Measurements from ENCODE around the gene HBP1. TPM values are rescaled to one million over a fixed set of nuclear protein-coding genes. Genes with fewer than 3 reads are reported as not detected.

The HBP1 gene, protein sequence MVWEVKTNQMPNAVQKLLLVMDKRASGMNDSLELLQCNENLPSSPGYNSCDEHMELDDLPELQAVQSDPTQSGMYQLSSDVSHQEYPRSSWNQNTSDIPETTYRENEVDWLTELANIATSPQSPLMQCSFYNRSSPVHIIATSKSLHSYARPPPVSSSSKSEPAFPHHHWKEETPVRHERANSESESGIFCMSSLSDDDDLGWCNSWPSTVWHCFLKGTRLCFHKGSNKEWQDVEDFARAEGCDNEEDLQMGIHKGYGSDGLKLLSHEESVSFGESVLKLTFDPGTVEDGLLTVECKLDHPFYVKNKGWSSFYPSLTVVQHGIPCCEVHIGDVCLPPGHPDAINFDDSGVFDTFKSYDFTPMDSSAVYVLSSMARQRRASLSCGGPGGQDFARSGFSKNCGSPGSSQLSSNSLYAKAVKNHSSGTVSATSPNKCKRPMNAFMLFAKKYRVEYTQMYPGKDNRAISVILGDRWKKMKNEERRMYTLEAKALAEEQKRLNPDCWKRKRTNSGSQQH
- polyA plus RNA-seq (2011; rRNA removed) (72.7 and 85.2 TPM in 2 replicates), polyA minus RNA-seq (2011; rRNA and poly(A)+ RNA removed) (64.8 and 86.9 TPM in 2 replicates)

DNA sequence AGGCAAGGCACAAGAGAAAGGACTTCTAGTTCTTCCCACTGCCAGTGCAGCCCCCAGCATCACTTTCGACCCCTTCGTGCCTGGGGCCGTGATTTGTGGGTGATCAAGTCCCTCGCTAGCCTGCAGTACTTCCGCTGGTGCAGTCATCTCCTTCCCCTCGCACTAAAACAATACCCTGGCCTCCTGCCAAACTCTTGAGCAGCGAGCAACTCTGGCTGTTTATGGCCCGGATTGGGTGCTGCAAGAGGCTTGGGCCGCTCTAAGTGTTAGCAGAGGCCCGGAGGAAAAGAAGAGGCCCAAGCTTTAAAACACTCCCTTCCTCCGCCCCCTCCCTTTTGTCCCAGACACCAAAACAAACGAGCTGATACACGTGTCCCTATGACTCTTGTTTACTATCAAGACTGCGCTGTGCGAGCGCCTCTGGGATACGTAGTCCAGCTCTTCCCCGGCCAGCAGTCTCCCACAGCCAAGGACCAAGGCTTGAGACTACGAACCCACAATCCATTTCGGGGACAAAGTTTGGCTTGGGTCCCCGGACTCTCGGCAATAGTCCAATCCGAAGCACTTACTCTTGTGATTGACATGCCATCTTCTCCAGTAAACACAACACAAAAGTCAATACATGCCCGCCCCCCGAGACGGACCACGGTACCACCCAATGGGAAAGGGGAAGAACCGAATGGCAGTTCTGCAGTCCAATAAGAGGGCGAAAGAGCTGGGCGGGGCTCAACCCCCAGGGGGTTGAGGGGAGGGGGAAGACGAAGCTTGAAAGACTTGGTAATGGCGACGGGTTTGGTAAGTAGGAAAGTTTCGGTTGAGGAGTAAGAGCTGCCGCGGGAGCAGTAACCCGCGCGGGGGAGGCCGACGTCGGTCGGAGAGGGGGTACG is at the start of gene HBP1:
Gene HBP1 (plus strand): TSS at position 771 of the 887 bp plus-strand sequence. CDS start 10,891 bp downstream, outside the sequence.
- peak; percentile 100 for DNase-seq (ENCODE audit: low read depth, low spot score)
- H3K27me3 ChIP-seq (ENCODE audit: control insufficient read depth, insufficient read depth, low read length): no peaks in the 10 kb centered on the region
- H3K9me3 ChIP-seq (ENCODE audit: control insufficient read depth, insufficient read depth, low read length): no peaks in the 10 kb centered on the region
- peak within 1 kb of the TSS; percentile 83 for H3K4me3 ChIP-seq (ENCODE audit: low read depth, low read length)
- peak within 1 kb of the TSS; percentile 99 for H3K27ac ChIP-seq (ENCODE audit: low read depth, low read length)
- ChIA-PET CTCF (interaction anchor here (0.6 to 3.9 kb wide), 16 partner anchors 12 to 831 kb away, joined by 3 to 26 read pairs (median 4); no protein-coding TSS in a partner anchor), POLR2A (interaction anchor here (0.6 to 3.6 kb wide), 20 partner anchors 10 to 884 kb away, joined by 3 to 44 read pairs (median 3); partner anchors contain the start of gene NAMPT)
- TF ChIP-seq, protein P1, sequence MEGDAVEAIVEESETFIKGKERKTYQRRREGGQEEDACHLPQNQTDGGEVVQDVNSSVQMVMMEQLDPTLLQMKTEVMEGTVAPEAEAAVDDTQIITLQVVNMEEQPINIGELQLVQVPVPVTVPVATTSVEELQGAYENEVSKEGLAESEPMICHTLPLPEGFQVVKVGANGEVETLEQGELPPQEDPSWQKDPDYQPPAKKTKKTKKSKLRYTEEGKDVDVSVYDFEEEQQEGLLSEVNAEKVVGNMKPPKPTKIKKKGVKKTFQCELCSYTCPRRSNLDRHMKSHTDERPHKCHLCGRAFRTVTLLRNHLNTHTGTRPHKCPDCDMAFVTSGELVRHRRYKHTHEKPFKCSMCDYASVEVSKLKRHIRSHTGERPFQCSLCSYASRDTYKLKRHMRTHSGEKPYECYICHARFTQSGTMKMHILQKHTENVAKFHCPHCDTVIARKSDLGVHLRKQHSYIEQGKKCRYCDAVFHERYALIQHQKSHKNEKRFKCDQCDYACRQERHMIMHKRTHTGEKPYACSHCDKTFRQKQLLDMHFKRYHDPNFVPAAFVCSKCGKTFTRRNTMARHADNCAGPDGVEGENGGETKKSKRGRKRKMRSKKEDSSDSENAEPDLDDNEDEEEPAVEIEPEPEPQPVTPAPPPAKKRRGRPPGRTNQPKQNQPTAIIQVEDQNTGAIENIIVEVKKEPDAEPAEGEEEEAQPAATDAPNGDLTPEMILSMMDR (IDR thresholded peaks at IDR 0.05; ENCODE audit: low read depth, low read length): no peak

DNA sequence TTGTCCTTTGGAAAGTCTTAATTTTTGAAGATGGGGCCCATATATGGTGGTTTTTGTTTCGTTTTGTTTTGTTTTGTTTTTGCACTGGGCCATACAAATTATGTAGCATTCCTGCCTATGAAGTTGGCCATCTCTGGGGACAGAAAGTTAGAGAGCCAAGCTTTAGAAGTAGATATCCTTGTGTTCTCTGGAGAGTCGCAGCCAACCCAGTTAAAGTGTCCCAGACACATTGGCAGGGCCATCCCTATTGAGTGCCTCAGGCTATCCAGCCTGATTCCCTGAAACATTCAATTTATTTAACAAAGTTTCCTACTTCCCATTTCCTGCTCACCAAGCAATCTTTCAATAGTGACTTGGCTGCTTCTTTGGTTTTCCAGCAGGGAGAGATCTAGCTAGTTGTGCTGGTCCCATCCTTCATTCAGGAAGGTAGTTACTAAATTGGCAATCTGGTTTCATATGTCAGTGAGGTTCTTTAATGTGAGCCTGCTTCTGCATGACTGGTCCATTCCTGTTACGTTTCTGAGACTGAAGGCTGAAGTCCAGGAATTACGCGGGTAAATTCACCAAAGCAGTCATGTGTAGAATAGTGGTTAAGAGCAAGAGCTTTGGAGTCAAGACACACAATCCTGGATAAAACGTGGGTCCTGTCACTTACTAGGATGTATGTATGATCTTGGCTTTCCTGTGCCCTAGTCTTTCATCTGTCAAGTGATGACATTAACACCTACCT is 49.3 kb upstream of the HBP1 start:
- DNase-seq (ENCODE audit: low read depth, low spot score): no peak

DNA sequence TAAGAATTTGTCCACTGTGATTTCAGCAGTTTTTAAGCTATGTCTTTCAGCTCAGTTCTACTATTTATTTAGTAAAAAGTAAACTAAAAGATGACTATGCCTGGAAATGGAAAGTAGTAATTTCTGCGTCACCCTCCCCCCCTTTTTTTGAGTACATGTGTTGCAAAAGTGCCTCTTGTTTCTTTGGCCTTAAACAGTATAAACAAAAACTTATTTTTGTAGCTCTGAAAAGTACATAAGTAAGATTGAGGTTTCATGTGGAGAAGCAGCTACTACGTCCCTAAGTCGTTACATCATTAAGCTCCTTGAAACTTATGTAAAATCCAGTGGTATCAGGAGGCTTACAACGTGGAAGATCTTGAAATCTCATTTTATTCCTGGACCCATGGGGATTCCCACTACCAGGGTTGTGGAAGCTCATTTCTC is 46.3 kb upstream of the HBP1 start:
- Histone ChIP-seq H3K27me3 (ENCODE audit: control insufficient read depth, insufficient read depth, low read length) (no peaks in the 10 kb centered on the region), H3K27ac (ENCODE audit: low read depth, low read length) (no peak overlapping the region), H3K9me3 (ENCODE audit: control insufficient read depth, insufficient read depth, low read length) (no peaks in the 10 kb centered on the region), H3K4me3 (ENCODE audit: low read depth, low read length) (no peak overlapping the region)
- TF ChIP-seq, protein P1 (IDR thresholded peaks at IDR 0.05; ENCODE audit: low read depth, low read length): no peak
- ChIA-PET POLR2A (interaction anchor here (1.0 to 1.6 kb wide), 3 partner anchors 16 to 76 kb away, joined by 3 to 7 read pairs (median 3); partner anchors contain the start of gene HBP1), CTCF (interaction anchor here (0.6 to 2.5 kb wide), 10 partner anchors 9 to 580 kb away, joined by 3 to 11 read pairs (median 5); no protein-coding TSS in a partner anchor)
- peak; percentile 64 for DNase-seq (ENCODE audit: low read depth, low spot score)

More for the DNA sequence above, 49.3 kb upstream of the HBP1 start:
- Histone ChIP-seq H3K4me3 (ENCODE audit: low read depth, low read length) (no peak overlapping the region), H3K27me3 (ENCODE audit: control insufficient read depth, insufficient read depth, low read length) (no peaks in the 10 kb centered on the region), H3K27ac (ENCODE audit: low read depth, low read length) (no peak overlapping the region), H3K9me3 (ENCODE audit: control insufficient read depth, insufficient read depth, low read length) (no peaks in the 10 kb centered on the region)
- ChIA-PET POLR2A (no interaction called here), CTCF (no interaction called here)
- TF ChIP-seq, protein P1 (IDR thresholded peaks at IDR 0.05; ENCODE audit: low read depth, low read length): no peak

DNA sequence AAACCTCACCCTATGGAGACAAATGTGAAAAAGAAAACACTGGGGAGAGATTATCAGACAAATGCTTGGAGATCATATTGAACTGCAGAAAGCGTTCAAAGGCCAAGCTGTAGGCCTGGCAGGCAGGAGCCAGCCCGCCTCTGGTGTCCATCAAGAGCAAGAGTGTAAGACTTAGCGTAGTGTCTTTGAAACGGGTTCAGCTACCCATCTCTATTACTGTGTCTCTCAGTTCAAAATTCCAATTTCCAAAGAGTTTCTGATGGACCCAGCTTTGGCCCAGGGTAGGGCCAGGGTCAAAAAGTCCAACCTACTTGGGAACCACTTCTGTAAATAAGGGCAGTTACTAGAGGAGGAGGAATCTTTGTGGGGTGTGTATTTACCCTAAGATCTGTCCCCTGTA is 45.4 kb upstream of the HBP1 start:
- ChIA-PET POLR2A (interaction anchor here (1.6 kb wide), 1 partner anchor 45 kb away, joined by 7 read pairs; the partner anchor contains the start of gene HBP1), CTCF (interaction anchor here (1.0 to 2.5 kb wide), 6 partner anchors 8 to 581 kb away, joined by 3 to 11 read pairs (median 6); no protein-coding TSS in a partner anchor)
- Histone ChIP-seq H3K4me3 (ENCODE audit: low read depth, low read length) (no peak overlapping the region), H3K9me3 (ENCODE audit: control insufficient read depth, insufficient read depth, low read length) (no peaks in the 10 kb centered on the region), H3K27ac (ENCODE audit: low read depth, low read length) (no peak overlapping the region), H3K27me3 (ENCODE audit: control insufficient read depth, insufficient read depth, low read length) (no peaks in the 10 kb centered on the region)
- TF ChIP-seq, protein P1 (IDR thresholded peaks at IDR 0.05; ENCODE audit: low read depth, low read length): no peak
- DNase-seq (ENCODE audit: low read depth, low spot score): no peak
